Testis (tissue), 3 donors: Measurements from ENCODE around the gene DNAH17. TPM values are rescaled to one million over a fixed set of nuclear protein-coding genes. Genes with fewer than 3 reads are reported as not detected.

ENCODE experiments used
- DNase-seq: peaks from one replicate; pipeline ENCODE4 v3.0.0-alpha.2; 2019
- H3K27ac ChIP-seq, 2 donors: fragments of 200-600 bp; sonication (generic); one replicate each; pipeline ENCODE4 v1.5.1; 2019
- H3K27me3 ChIP-seq: fragments of 200-600 bp; sonication (generic); one replicate; pipeline ENCODE4 v1.5.1; 2019
- H3K36me3 ChIP-seq: fragments of 200-600 bp; sonication (generic); one replicate; pipeline ENCODE4 v1.5.1; 2017; ENCODE audit warnings: low read depth; ENCODE audit errors: missing control alignments
- H3K4me1 ChIP-seq: fragments of 200-600 bp; sonication (generic); one replicate; pipeline ENCODE4 v1.5.1; 2019
- H3K4me3 ChIP-seq, 2 donors: fragments of 200-600 bp; sonication (generic); one replicate each; pipeline ENCODE4 v1.5.1; 2017 to 2019
- H3K9me3 ChIP-seq: fragments of 200-600 bp; sonication (generic); one replicate; pipeline ENCODE4 v1.5.1; 2017
- CTCF ChIP-seq, 3 experiments: fragments of 450-650 bp in 2 of 3; fragments of 200-600 bp in 1 of 3; sonication (generic) in 1 of 3; IDR thresholded peaks; one replicate each; pipeline ENCODE4 v1.5.1; 2016 to 2019; ENCODE audit warnings: antibody characterized with exemption in 3 of 3, mild to moderate bottlenecking in 2 of 3, moderate library complexity in 1 of 3
- POLR2A ChIP-seq: fragments of 450-650 bp; IDR thresholded peaks from one replicate; pipeline ENCODE4 v1.6.1; 2017; ENCODE audit warnings: antibody characterized with exemption, mild to moderate bottlenecking, moderate library complexity
- WGBS, 2 donors: methylation state at CpG; one replicate each; pipeline ENCODE4 v1.1.5; 2018; 5-methylcytosine and 5-hydroxymethylcytosine counted together
- intact Hi-C: fragments of 100-400 bp; cut with DNase I; formaldehyde crosslinking; loops from one replicate; pipeline ENCODE4 v1.15.1; 2023; ENCODE audit warnings: low total_unique reads
- polyA plus RNA-seq: library from polyadenylated mRNA; stranded (reverse); fragments of 350-450 nt; fragmentation: Illumina TruSeq; extraction: RNeasy Lipid Tissue Mini Kit (QIAGEN cat#74804); gene quantifications from one replicate; pipeline ENCODE4 v1.2.3, GENCODE V29; 2014; ENCODE audit warnings: low read depth, low replicate concordance; ENCODE audit not compliant: insufficient read depth
- total RNA-seq, 2 donors: library from RNA; depleted of rRNA; stranded (reverse); fragments of >200 nt; gene quantifications; one replicate each; pipeline ENCODE4 v1.2.3, GENCODE V29; 2016

The DNAH17 gene
- total and polyA plus RNA-seq, 3 donors from 2014 or later: 38.5 to 93.1 (median 57.6) TPM

GRCh38 chr17:78411241-78411857 lies 165.8 kb downstream of the DNAH17 start:
- intact Hi-C loops: no loop called here
- no peak for DNase-seq
- peaks cover 8% of the 10 kb centered on the region for H3K4me1 ChIP-seq
- 73 to 81% methylated on average over 14 to 17 of the region's 17 CpGs for WGBS, 2 donors
- no peaks in the 10 kb centered on the region for H3K27me3 ChIP-seq
- no peaks in the 10 kb centered on the region for H3K36me3 ChIP-seq
- H3K27ac ChIP-seq: no peak overlapping the region
- H3K4me3 ChIP-seq: no peak overlapping the region
- no peaks in the 10 kb centered on the region for H3K9me3 ChIP-seq
- TF ChIP-seq POLR2A: no peak
- TF ChIP-seq CTCF (IDR thresholded peaks at IDR 0.05): no peak

GRCh38 chr17:78409191-78409928 lies 167.8 kb downstream of the DNAH17 start:
- TF ChIP-seq POLR2A (no peak), CTCF (IDR thresholded peaks at IDR 0.05) (no peak)
- Histone ChIP-seq H3K9me3 (no peaks in the 10 kb centered on the region), H3K27me3 (no peaks in the 10 kb centered on the region), H3K4me3 (no peak overlapping the region), H3K4me1 (no peaks in the 10 kb centered on the region), H3K36me3 (no peaks in the 10 kb centered on the region), H3K27ac (no peak overlapping the region)
- intact Hi-C loops: no loop called here
- 84 to 94% methylated on average over 12 of the region's 12 CpGs for WGBS, 2 donors
- DNase-seq: no peak

- H3K9me3 ChIP-seq: no peaks in the 10 kb centered on the region
- H3K4me1 ChIP-seq: no peaks in the 10 kb centered on the region
- TF ChIP-seq POLR2A: no peak
- TF ChIP-seq CTCF (IDR thresholded peaks at IDR 0.05): no peak
- 89 to 92% methylated on average over 21 to 23 of the region's 23 CpGs for WGBS, 2 donors
- no peak overlapping the region for H3K27ac ChIP-seq
- H3K4me3 ChIP-seq: no peak overlapping the region
- no peak for DNase-seq
- intact Hi-C loops: no loop called here
- no peaks in the 10 kb centered on the region for H3K36me3 ChIP-seq
- H3K27me3 ChIP-seq: no peaks in the 10 kb centered on the region
Observed at GRCh38 chr17:78408476-78409050, 168.6 kb downstream of the DNAH17 start.

DNA sequence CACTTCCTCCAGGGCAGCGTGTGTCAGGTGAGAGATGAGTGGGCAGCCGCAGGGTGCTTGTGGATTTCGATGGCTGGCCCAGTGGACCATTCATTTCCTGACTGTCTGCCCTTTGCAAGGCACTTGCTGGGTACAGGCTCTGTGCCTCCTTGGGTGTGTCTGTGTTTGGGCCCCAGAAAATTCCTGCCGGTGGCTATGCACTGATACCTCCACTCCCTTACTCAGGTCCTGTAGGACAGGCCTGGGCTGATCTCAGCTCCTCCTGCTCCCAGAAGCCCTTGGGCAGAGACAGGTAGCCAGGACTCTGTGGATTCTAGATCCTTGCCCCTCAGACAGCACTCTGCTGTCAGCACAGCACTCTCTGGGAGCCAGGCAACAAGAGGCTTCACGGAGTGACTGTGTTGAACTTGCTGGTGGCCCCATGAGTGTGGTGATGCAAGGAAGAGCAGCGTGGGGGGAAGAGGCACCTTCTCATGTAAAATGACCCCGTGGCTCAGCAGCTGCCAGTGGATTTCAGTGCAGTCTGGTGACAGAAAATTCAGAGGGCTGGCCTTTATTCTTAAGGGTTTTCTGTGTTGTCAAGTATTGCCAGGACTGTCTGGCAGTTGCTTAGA lies 169.7 kb downstream of the DNAH17 start:
- no peaks in the 10 kb centered on the region for H3K27me3 ChIP-seq
- no peak for DNase-seq
- no peaks in the 10 kb centered on the region for H3K4me1 ChIP-seq
- no peak overlapping the region for H3K4me3 ChIP-seq
- 89 to 97% methylated on average over 2 to 7 of the region's 7 CpGs for WGBS, 2 donors
- H3K27ac ChIP-seq: no peak overlapping the region
- H3K36me3 ChIP-seq: no peaks in the 10 kb centered on the region
- no peak for TF ChIP-seq CTCF (IDR thresholded peaks at IDR 0.05)
- no peak for TF ChIP-seq POLR2A
- no peaks in the 10 kb centered on the region for H3K9me3 ChIP-seq
- intact Hi-C loops: no loop called here
